Measurements from ENCODE around the gene IFNL1.
"Not testable (repeated sequence)": the region's sequence is repeated elsewhere in the genome, so short reads cannot be mapped to it uniquely, and the experiment has no call there.

IFNL1 gene

DNA sequence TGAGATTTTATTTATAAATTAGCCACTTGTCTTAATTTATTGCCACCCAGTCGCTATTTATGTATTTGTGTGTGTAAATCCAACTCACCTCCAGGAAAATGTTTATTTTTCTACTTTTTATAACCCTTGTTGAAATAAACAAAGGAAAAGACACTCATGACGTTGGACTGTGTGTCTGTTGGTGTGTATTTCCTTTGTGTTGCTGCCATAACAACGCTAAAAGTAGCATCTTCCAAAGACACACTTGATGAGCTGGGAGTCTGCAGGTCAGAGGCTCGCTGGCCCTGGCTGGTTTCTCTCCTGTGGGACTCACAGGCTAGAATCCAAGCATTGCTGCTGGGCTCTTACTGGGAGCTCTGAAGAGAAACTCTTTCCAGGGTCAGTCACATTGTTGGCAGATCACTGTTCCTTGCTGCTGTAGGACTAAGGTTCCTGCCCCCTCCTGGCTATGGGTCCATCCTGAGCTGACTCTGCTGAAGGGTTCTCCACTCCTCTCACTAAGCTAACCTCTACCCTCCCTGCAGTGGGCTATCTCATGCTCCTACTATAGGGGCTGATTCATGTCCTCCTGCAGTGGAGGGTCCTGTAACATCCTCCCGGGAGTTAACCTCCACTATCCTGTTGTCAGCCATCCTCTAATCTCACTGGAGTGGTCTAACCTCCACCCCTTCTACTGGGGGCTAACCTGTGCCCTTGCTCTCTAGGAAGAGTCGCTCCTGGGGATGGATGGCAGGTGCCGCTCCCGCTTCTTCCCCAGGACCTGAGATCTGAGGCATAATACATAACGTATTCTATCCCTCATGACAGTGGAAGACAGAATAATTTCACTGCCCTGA, 26.0 kb upstream of the IFNL1 start:
- no peak for FAIRE-seq

DNA sequence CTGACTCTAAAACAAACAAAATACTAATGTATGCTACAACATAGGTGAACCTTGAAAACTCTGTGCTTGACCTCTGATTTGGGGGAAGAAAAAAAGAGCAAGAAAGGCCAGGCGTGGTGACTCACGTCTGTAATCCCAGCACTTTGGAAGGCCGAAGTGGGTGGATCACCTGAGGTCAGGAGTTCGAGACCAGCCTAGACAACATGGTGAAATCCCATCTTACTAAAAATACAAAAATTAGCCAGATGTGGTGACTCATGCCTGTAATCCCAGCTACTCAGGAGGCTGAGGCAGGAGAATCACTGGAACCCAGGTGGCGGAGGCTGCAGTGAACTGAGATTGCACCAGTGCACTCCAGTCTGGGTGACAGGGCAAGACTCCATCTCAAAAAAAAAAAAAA, 22.3 kb upstream of the IFNL1 start:
- FAIRE-seq: not testable (repeated sequence)

DNA sequence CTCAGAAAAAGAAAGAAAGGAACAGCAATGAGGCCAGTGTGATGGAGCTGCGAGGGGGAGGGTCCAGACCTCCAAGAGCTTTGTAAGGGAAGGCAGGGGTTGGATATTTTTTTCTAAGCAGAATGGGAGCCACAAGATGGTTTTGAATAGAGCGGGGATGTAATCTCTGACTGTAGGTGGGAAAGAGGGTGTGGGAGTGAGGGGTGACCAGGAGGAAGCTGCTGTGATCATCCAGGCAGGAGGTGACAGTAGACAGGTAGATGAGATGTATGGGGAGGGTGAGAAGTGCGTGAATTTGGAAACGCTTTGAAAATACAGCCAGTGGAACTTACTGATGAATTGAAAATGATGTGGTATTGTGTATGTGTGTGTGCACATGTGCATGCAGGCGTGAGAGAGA, 20.6 kb upstream of the IFNL1 start:
- no peak for FAIRE-seq

DNA sequence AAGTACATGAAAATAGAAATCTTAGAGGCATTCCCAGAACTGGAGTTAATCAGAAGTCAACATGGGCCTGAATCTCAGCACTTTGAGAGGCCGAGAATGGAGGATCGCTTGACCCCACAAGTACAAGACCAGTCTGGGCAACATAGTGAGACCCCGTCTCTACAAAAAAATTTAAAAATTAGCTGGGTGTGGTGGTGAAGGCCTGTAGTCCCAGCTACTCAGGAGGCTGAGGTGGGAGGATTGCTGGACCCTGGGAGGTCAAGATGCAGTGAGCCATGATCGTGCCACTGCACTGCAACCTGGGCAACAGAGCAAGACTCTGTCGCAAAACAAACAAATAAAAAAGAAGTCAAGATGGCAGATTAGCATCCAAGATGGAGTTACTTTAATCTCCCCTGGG, 19.5 kb upstream of the IFNL1 start:
- no peak for FAIRE-seq

DNA sequence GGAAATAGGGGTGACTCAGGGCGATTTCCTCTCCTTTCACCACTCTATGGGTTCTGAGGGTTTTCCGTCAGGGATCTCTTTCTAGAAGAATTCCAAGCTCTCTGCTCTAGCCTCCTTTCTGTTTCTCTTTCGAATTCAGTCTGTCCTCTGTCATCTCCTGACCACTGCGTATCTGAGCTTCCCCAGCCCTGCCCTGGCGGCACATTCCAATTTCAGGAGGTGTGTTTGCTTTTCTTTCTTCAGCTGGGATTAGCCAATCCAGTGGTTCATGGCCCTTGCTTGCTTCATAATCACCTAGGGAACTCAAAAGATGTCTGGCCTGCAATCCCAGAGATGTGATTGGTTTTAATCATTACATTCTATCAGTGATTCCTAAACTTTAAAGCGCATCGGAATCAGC, 18.6 kb upstream of the IFNL1 start:
- FAIRE-seq: no peak

DNA sequence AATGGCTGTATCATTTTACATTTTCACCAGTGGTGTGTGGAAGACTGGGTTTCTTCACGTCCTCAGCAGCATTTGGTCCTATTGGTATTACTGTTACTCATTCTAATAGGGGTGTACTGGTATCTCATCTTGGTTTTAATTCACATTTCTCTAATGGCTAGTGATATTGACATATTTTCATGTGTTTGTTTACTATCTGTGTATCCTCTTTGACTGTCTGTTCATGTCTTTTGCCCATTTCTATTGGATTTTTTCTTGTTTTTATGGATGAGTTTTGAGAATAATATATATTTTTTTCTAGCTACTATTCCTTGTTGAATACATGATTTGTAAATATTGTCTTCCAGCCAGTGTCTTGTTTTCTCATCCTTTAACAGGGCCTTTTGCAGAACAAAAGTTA, 14.2 kb upstream of the IFNL1 start:
- no peak for FAIRE-seq

DNA sequence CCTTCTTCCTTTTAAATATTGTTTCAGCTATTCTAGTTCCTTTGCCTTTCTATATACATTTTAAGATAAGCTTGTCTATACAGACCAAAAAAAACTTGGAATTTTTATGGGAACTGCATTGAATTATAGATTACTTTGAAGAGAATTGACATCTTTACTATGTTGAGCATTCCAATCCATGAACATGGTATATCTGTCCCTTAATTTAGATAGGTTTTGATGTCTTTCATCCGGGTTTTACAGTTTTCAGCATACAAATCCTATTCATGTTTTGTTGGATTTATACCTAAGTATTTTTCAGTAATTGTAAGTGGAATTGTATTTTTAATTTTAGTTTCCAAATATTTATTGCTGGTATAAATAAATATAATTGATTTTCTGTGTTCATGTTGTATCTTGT, 12.2 kb upstream of the IFNL1 start:
- no peak for FAIRE-seq

DNA sequence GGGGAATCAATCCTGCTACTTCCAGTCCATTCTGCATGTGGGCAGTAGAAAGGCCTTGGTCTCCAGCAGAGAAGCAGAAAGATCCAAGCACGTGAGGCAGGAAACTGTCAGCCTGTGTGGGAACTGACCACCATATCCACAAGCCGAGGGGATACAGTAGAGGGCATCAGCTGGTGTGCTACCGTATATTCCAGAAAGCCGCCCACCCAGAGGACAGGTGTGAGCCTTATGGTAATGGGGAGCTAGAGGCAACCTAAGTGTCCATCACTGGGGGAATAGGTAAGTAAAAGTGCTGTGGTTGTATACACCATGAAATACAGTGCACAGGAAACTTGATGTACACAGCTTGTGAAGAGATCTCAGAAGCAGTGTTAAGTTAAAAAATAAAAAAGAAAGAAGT, 2.8 kb upstream of the IFNL1 start:
- FAIRE-seq: no peak

DNA sequence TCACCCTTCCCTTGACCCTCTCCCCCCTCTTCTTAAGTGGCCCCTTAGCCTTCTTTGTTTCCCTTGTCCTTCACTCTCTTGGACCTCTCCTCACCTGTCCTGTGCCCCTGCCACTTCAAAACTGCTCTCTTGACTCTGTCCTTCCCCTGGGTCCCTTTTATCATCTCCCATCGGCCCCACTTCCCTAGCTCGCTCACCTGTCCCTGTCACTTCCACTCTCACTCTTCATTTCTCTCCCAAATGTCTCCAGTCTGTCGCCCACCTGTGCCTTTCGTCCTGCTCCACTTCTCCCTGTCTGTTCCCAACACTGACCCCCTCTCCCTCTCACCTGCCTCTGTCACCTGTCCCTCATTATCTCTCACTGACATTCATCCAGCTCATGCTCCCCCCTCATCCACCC, 699 bp downstream of the IFNL1 start:
- no peak for FAIRE-seq

DNA sequence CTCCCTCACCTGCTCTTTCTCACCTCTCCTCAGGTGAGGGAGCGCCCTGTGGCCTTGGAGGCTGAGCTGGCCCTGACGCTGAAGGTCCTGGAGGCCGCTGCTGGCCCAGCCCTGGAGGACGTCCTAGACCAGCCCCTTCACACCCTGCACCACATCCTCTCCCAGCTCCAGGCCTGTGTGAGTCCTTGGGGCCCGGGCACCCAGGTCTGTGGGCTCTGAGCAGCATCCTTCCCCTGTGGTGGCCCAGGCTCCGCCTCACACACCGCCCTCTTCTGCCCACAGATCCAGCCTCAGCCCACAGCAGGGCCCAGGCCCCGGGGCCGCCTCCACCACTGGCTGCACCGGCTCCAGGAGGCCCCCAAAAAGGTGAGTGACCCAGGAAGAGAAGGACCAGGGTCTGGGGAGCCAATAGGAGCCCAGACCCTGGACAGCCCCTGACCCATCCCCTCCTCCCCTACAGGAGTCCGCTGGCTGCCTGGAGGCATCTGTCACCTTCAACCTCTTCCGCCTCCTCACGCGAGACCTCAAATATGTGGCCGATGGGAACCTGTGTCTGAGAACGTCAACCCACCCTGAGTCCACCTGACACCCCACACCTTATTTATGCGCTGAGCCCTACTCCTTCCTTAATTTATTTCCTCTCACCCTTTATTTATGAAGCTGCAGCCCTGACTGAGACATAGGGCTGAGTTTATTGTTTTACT, 1.9 kb downstream of the IFNL1 start:
- FAIRE-seq: no peak

DNA sequence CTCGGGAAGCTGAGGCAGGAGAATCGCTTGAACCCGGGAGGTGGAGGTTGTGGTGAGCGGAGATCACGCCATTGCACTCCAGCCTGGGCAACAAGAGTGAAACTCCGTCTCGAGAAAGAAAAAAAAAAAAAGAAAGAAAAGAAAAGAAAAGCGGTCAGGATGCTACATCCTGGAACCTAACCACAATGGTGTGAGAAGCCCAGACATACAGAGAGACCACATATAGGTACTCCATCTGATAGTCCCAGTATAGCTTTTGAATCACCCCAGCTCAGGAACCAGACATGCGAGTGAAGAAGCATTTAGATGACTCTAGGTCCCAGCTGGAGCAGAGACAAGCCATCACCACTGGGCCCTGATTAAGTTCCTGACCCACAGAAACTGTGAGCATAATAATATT, 3.2 kb downstream of the IFNL1 start:
- no peak for FAIRE-seq

DNA sequence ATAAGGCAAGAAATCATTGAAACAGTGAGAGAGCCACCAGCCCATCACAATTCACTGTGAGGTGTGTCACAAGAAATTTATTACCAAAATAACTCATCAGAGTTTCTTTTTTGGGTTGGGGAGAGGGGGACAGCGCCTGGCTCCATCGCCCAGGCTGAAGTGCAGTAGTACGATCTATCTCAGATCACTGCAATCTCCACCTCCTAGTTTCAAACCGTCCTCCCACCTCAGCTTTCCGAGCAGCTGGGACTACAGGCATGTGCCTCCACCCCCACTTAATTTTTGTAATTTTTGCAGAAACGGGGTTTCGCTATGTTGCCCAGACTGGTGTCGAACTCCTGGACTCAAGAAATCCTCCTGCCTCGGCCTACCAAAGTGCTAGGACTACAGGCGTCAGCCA, 3.6 kb downstream of the IFNL1 start:
- FAIRE-seq: no peak

DNA sequence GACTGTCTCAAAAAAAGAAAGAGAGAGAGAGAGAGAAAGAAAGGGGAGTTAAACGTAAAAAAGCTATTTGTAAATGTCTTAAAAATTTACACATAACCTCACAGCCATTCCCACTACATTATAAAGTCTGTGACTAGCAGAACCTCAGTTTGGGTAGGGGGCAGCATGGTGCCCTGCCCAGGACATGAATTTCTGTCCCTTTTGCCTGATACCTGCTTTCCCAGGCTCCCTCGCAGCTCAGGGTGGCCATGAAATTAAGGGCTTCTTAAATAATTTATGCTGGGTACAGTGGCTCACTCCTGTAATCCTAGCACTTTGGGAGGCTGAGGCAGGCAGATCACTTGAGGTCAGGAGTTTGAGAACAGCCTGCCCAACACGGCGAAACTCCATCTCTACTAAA, 4.8 kb downstream of the IFNL1 start:
- FAIRE-seq: no peak

DNA sequence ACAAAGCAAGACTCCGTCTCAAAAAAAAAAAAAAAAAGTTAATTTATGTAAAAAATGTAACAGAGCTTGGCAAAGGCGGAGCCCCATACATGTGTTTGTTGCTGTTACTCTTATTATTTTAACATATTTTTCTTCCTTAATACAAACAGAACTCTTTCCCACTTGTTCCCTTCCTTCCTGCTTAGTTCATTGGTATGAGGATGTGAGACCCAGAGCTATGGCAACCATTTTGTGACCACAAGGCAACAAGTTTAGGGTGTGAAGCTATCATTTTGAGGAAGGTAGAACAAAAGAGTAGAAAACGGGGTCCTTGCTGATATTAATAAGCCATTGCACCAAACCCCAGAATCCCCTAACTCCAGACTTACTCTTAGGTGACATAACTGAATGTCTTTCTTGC, 5.4 kb downstream of the IFNL1 start:
- FAIRE-seq: no peak

DNA sequence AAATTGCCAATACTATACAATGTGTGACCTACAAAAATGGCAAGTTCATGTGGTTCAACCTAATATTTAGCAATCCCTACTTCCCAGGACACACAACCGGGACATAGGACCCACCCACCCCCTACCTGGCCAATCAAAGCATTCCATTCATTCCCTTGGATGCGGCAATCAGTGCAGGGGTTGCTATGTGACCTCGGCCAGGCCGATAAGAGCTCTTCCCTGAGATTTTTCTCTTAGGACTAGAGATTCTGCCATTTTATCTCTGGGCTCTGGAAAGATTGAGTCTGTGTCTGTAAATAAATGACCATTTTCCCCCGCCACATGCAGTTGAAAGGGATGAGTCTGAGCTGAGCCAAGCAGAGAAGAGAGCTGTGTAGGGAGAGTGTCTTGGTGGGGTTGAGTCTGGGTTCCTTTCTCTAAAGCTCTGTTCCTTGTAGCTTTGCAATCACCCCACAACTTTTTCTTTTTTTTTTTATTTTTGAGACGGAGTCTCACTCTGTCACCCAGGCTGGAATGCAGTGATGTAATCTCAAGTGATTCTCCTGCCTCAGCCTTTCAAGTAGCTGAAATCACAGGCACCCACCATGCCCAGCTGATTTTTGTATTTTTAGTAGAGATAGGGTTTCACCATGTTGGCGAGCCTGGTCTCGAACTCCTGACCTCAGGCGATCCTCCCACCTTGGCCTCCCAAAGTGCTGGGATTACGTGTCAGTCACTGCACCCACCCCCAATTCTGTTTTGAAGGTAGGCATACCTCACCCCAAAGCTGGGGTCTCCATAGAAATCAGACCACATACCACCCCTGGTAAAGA, 7.4 kb downstream of the IFNL1 start:
- FAIRE-seq: no peak

DNA sequence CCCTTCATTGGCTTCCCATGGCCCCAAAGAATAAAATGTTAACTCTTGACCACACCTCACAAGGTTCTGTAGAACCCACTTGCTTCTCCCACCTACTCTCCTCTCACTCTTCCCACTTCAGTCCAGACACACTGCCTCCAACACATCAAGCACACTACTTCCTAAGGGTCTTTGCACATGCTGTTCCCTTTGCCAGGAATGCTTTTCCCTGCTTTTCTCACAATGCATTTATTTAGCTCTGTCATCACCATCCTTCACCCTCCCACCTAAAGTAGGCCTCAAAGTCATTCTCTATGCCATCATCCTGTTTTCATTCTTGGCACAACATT, 7.9 kb downstream of the IFNL1 start:
- FAIRE-seq: no peak

DNA sequence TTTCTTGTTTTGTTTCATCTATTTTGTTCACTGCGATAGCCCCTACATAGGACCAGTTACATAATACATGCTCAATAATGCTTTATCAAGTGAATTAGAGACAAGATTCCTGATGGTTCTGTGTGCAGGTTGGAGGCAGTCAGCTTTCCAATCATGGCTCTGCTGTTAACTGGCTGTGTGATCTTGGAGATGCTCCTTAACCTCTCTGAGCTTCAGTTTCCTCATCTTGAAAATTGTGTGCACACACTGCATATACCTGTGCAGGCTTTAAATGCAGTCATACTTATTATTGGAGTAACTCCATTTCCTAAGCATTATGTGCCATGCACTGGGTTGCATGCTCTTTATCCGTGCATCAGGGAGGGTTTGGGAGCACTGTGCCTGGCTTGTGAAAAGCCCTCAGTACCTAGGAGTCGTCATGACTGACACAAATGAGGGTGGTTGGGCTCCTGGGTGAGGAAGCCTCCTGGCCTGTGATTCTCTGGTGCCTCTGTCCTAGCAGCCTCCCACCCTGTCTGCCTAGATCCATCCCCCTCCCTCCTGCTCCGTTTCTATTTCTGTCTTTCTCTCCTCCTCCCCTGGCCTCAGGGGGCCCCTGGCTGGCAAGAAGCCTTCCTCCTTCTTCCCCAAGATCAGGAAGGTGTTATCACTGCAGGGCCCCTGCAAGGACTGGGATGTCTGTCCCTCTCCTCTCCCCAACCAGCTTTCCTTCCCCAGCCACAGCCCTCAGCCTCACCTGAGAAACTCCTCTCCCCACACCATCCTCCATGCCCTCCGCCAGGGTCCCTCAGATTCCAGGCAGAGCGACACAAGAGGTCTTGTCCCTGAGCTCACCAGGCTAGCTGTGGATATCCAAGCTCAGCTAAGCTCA, 8.7 kb downstream of the IFNL1 start:
- no peak for FAIRE-seq

DNA sequence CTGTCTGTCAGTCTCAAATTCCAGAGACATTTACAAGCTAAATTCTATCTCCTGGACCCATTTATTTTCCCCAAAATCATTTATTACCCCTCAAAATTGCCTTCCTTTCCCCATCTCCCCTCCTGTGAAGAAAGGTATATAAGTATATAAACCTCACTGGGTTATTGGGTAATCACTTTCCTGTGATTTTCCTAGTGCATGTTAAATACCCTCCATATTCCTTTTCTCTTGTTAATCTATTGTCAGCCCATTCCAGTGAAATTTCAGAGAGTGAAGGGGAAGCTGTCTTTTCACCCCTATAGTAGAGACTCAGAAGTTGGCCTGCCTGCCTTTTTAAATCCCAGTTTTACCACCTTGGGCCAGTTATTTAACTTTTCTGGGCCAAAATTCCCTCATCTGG, 9.9 kb downstream of the IFNL1 start:
- no peak for FAIRE-seq

DNA sequence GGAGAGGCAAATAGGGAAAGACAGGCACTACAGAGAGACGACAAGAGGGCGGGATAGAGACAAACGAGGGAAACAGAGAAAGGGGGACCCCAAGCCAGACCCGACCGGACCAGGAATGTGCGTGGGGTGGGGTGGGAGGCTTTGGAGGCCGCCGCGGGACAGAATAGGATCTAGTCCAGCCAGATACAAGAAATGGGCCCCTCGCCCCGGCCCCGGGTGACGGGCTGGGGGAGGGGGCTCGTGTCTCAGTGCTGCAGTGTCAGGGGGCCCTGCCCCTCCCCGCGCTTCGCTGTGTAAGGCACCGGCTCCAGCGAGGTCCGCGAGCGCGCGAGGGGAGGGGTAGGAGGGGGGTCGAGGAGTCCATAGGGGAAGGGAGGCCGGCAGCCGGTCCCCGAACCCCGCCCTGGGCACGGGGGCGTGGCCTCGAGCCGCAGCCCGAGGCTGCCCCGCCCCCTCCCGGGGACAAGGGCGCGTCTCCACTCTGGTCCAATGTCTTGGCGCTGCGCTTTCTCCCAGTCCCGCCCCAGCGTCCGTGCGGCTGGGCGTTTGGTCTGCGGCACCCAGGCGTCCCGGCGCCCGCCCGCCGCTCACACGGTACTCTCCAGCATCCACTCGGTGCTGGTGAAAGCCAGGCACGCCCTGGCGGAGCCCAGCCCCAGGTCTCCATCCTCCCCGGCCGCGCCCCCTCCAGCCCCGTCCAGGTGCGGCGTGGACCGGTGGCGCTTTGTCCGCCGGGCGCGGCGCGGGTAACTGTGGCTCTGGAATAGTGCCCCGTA, 11.0 kb downstream of the IFNL1 start:
- FAIRE-seq: no peak

DNA sequence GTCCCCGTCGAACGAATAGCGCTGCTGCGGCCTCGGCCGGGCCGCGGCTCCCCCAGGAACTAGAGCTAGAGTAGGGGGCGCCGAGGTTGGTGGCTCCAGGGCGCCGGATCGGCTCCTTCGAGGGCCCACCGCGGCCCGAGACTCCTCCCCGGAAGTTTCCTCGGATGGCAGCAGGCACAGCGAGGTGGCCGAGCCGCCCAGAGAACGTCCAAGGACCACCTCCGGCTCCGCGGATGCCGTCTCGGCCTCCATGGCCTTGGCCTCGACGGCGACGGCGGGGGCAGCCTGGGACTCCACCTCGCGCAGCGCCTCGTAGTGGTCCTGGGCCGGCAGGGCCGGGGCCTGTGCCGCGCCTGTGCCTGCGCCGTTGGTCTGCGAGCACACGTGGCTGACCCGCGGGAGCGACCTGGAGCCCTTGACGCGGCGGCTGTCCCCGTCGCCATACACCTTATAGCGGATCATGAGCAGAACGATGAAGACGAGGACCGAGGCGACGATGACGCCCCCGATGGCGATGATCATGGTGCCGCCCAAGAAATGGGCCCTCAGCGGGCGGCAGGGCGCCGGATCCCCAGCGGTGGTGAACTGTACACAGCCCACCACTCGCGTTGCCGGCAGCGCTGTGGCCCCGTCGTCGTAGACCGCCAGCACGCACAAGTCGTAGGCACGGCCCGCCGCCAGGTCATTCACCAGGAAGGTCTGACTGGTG, 11.8 kb downstream of the IFNL1 start:
- no peak for FAIRE-seq

DNA sequence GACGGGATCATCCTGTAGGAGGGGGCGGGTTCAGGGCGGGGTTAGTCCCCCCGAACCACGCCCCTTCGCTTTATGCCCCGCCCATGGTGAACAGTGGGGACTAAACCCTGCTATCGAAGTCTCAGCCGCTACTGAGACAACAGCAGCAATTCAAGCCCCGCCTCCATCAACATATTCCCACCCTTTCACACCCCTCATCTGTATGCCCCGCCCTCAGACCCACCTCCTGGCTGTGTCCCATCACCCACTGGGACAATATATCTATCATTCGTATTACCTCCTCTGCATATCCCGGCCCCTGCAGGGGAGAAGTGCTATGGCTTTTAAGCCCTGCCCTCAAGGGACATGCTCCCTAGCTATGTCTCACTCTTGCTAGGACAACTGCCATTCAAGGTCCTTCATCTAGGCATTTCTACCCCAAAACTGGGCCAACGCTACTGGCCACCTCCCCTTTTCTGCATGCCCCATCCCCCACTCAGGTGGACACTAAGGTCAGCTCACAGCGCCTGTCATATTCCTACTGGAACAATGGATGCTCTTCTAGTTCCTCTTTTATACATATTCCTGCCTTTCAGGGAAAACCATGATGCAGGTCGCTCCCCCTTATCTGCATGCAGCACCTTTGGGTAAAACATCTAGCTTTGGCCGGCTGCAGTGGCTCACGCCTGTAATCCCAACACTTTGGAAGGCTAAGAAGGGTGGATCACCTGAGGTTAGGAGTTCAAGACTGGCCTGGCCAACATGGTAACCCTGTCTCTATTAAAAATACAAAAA, 12.5 kb downstream of the IFNL1 start:
- FAIRE-seq: no peak
